ENCODE data around the gene FAM98C.

The FAM98C gene

GRCh38 chr19:38383743-38384142, 19.1 kb upstream of the FAM98C start:
- Histone ChIP-seq H3K27me3 (ENCODE audit: insufficient read depth, low read length) (no peaks in the 10 kb centered on the region), H3K9me2 (ENCODE audit: low read depth, low read length) (no peaks in the 10 kb centered on the region), H3F3A (ENCODE audit: insufficient read depth, low read length) (no peaks in the 10 kb centered on the region), H3K9ac (ENCODE audit: low read length) (no peak overlapping the region), H3K4me2 (ENCODE audit: low read length) (no peak overlapping the region), H4K20me1 (ENCODE audit: insufficient read depth, low read length) (no peaks in the 10 kb centered on the region), H3K36me3 (ENCODE audit: insufficient read depth, low read length) (peaks cover 52% of the 10 kb centered on the region), H3K27ac (ENCODE audit: low read depth, low read length, poor library complexity, severe bottlenecking) (no peak overlapping the region), H2AFZ (ENCODE audit: low read length) (no peak overlapping the region), H3K9me3 (ENCODE audit: low read length) (no peaks in the 10 kb centered on the region), H3K4me3 (ENCODE audit: low read depth, low read length, poor library complexity, severe bottlenecking) (no peak overlapping the region), H3K4me1 (ENCODE audit: insufficient read depth, low read length, severe bottlenecking) (peaks cover 19% of the 10 kb centered on the region), H3K79me2 (ENCODE audit: insufficient read depth, low read length) (no peaks in the 10 kb centered on the region)
- no peak for TF ChIP-seq EZH2 (IDR thresholded peaks at IDR 0.05; ENCODE audit: borderline replicate concordance, low read length)

DNA sequence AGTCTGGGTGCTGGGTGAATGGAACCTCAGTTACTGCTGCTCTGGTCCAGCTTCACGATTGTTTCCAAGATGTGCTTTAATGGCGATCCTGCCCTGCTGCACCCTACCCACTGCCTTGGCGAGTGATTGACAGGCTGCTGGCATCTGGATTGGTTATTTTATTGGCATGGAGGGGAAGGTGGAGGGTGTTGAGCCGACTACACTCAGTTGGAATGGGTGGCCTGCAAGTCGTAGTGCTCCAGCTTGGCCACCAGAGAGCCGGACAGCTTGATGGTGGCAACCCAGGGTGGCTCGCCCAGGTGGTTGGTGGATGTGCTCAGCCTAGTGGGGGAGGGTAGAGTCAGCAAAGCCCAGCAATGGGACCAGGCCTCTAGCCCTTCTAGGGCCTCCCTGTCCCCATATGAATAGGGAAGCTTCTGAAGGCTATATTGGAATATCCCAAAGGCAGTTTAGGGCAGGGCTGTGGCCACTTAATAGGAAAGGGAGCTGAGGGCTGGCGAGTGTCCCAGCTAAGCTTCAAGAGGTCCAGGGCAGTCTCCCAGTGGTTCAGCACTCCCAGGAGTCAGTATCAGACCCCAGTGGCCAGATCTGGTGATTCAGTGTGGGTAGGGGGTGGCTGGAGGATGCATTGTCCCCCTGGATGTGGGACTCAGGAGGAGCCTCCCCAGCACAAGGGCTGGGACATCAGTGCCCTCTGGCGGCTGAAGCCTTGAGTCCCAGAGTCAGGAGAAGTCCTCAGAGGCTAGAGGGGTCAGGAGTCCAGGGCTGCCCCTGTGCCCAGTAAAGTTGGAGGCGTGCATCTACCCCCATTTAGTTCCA, 18.5 kb upstream of the FAM98C start:
- no peak for TF ChIP-seq EZH2 (IDR thresholded peaks at IDR 0.05; ENCODE audit: borderline replicate concordance, low read length)
- TF ChIP-seq, protein P1, sequence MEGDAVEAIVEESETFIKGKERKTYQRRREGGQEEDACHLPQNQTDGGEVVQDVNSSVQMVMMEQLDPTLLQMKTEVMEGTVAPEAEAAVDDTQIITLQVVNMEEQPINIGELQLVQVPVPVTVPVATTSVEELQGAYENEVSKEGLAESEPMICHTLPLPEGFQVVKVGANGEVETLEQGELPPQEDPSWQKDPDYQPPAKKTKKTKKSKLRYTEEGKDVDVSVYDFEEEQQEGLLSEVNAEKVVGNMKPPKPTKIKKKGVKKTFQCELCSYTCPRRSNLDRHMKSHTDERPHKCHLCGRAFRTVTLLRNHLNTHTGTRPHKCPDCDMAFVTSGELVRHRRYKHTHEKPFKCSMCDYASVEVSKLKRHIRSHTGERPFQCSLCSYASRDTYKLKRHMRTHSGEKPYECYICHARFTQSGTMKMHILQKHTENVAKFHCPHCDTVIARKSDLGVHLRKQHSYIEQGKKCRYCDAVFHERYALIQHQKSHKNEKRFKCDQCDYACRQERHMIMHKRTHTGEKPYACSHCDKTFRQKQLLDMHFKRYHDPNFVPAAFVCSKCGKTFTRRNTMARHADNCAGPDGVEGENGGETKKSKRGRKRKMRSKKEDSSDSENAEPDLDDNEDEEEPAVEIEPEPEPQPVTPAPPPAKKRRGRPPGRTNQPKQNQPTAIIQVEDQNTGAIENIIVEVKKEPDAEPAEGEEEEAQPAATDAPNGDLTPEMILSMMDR (IDR thresholded peaks at IDR 0.05; ENCODE audit: low read length) = peak; percentile 47; the same call in 1 of the 2 replicates
- no peaks in the 10 kb centered on the region for H3K9me2 ChIP-seq (ENCODE audit: low read depth, low read length)
- no peak overlapping the region for H3K9ac ChIP-seq (ENCODE audit: low read length)
- no peaks in the 10 kb centered on the region for H4K20me1 ChIP-seq (ENCODE audit: insufficient read depth, low read length)
- peaks cover 22% of the 10 kb centered on the region for H3K4me1 ChIP-seq (ENCODE audit: insufficient read depth, low read length, severe bottlenecking)
- H3F3A ChIP-seq (ENCODE audit: insufficient read depth, low read length) = no peaks in the 10 kb centered on the region
- no peak overlapping the region for H2AFZ ChIP-seq (ENCODE audit: low read length)
- H3K4me2 ChIP-seq (ENCODE audit: low read length) = no peak overlapping the region
- H3K27ac ChIP-seq (ENCODE audit: low read depth, low read length, poor library complexity, severe bottlenecking) = no peak overlapping the region
- no peaks in the 10 kb centered on the region for H3K79me2 ChIP-seq (ENCODE audit: insufficient read depth, low read length)
- peaks cover 46% of the 10 kb centered on the region for H3K36me3 ChIP-seq (ENCODE audit: insufficient read depth, low read length)
- no peaks in the 10 kb centered on the region for H3K27me3 ChIP-seq (ENCODE audit: insufficient read depth, low read length)
- H3K4me3 ChIP-seq (ENCODE audit: low read depth, low read length, poor library complexity, severe bottlenecking) = no peak overlapping the region
- H3K9me3 ChIP-seq (ENCODE audit: low read length) = no peaks in the 10 kb centered on the region

GRCh38 chr19:38385057-38385803, 17.7 kb upstream of the FAM98C start:
- Histone ChIP-seq H4K20me1 (ENCODE audit: insufficient read depth, low read length) (no peaks in the 10 kb centered on the region), H3K9ac (ENCODE audit: low read length) (no peak overlapping the region), H3F3A (ENCODE audit: insufficient read depth, low read length) (no peaks in the 10 kb centered on the region), H2AFZ (ENCODE audit: low read length) (no peak overlapping the region), H3K27ac (ENCODE audit: low read depth, low read length, poor library complexity, severe bottlenecking) (no peak overlapping the region), H3K9me3 (ENCODE audit: low read length) (no peaks in the 10 kb centered on the region), H3K4me3 (ENCODE audit: low read depth, low read length, poor library complexity, severe bottlenecking) (no peak overlapping the region), H3K36me3 (ENCODE audit: insufficient read depth, low read length) (peaks cover 40% of the 10 kb centered on the region), H3K4me1 (ENCODE audit: insufficient read depth, low read length, severe bottlenecking) (peaks cover 22% of the 10 kb centered on the region), H3K4me2 (ENCODE audit: low read length) (no peak overlapping the region), H3K27me3 (ENCODE audit: insufficient read depth, low read length) (no peaks in the 10 kb centered on the region), H3K9me2 (ENCODE audit: low read depth, low read length) (no peaks in the 10 kb centered on the region), H3K79me2 (ENCODE audit: insufficient read depth, low read length) (no peaks in the 10 kb centered on the region)
- TF ChIP-seq EZH2 (IDR thresholded peaks at IDR 0.05; ENCODE audit: borderline replicate concordance, low read length) = no peak
- TF ChIP-seq, protein P1 (IDR thresholded peaks at IDR 0.05; ENCODE audit: low read length) = no peak
